Endothelial cell of umbilical vein (primary cell): ENCODE data around the gene CIBAR2.

Source experiments
- CTCF ChIP-seq, 2 donors: IDR thresholded peaks; 1 replicate in 1 of 2; 2 replicates in 1 of 2; pipeline ENCODE4 v1.5.1; 2011; ENCODE audit warnings: low read length in 2 of 2, mild to moderate bottlenecking in 2 of 2, moderate library complexity in 2 of 2, control low read depth in 1 of 2, inconsistent platforms in 1 of 2, low read depth in 1 of 2; ENCODE audit not compliant: insufficient read depth in 1 of 2; ENCODE audit errors: extremely low read depth in 1 of 2
- MAX ChIP-seq: IDR thresholded peaks from 2 replicates; pipeline ENCODE4 v1.6.1; 2011; ENCODE audit not compliant: insufficient read depth, insufficient read length

DNA sequence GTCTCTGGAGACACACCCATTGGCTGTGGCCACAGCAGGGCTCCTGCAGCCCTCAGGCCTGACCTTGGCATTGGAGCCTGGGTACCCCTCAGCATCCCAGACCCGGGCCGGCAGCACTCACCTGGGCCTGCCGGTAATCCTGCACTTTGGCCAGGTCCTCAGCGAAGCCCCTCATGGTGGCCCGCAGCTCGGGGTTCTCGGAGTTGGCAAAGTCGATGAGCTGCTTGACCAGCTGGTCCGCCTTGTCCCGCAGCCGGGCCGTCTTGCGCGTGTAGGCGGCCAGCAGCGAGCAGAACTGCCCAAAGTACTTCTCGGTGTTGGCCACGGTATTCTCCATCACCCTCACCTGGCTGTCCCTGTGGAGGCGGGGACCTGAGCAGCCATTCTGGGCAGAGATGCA lies 2.2 kb downstream of the CIBAR2 start:
- no peak for TF ChIP-seq CTCF (IDR thresholded peaks at IDR 0.05; ENCODE audit: extremely low read depth in 1 of 2, insufficient read depth in 1 of 2, low read depth in 1 of 2, low read length in 2 of 2)
- no peak for TF ChIP-seq MAX
